Measurements from ENCODE around the gene COL6A5. TPM values are rescaled to one million over a fixed set of nuclear protein-coding genes. Genes with fewer than 3 reads are reported as not detected.
"Not testable (repeated sequence)": the region's sequence is repeated elsewhere in the genome, so short reads cannot be mapped to it uniquely, and the experiment has no call there.

Gene COL6A5
- total RNA-seq, 1 experiment from 2014 or later, result not detected

DNA sequence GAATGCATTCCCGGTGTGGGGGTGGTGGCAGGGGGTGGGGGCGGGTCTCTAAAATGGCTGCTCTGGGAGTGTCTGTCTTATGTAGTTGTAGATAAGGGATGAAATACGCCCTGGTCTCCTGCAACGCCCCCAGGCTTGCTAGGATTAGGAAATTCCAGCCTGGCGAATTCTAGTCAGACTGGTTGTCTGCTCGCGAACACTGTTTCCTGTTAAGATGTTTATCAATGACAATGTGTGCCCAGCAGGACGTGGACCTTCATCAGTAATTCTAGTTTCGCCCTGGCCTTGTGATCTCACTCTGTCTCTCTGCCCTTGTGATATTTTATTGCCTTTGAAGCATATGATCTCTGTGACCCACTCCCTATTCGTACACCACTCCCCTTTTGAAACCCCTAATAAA, 62.8 kb downstream of the COL6A5 start:
- not testable (repeated sequence) for H3K4me3 ChIP-seq (ENCODE audit: insufficient read depth, low read depth, low read length); DNase-seq; H3K27me3 ChIP-seq (ENCODE audit: control insufficient read depth, insufficient read depth, low read length); H3K36me3 ChIP-seq (replicated peaks; ENCODE audit: control insufficient read depth, insufficient read depth, low read length)

DNA sequence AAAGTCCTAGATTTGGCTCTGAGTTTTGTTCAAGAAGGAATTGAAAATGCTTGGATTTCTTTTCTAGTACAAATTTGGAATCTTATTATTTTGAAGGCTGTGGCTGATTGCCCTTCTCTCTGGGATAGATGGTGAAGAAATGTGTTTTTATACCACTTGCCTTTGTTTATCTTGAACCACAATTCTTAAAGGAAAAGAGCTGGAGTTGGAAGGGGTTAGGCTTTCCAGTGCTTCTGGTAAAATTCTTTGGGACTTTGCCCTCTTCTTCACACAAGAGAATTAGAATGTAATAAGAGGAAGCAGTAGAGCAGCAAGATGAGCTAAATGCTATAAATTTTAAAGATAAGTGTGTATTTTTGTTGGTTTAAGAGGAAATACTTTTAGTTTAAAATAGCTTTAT, 65.8 kb downstream of the COL6A5 start:
- no peak for DNase-seq
- no peaks in the 10 kb centered on the region for H3K36me3 ChIP-seq (replicated peaks; ENCODE audit: control insufficient read depth, insufficient read depth, low read length)
- H3K27me3 ChIP-seq (ENCODE audit: control insufficient read depth, insufficient read depth, low read length), result no peaks in the 10 kb centered on the region
- no peak overlapping the region for H3K4me3 ChIP-seq (ENCODE audit: insufficient read depth, low read depth, low read length)

GRCh38 chr3:130412991-130413560, 67.6 kb downstream of the COL6A5 start:
- Histone ChIP-seq H3K4me3 (ENCODE audit: insufficient read depth, low read depth, low read length) (no peak overlapping the region), H3K27me3 (ENCODE audit: control insufficient read depth, insufficient read depth, low read length) (no peaks in the 10 kb centered on the region), H3K36me3 (replicated peaks; ENCODE audit: control insufficient read depth, insufficient read depth, low read length) (no peaks in the 10 kb centered on the region)
- no peak for DNase-seq

- H3K36me3 ChIP-seq (replicated peaks; ENCODE audit: control insufficient read depth, insufficient read depth, low read length), result no peaks in the 10 kb centered on the region
- DNase-seq, result no peak
- H3K27me3 ChIP-seq (ENCODE audit: control insufficient read depth, insufficient read depth, low read length), result no peaks in the 10 kb centered on the region
- no peak overlapping the region for H3K4me3 ChIP-seq (ENCODE audit: insufficient read depth, low read depth, low read length)
Measured at GRCh38 chr3:130414457-130414856, 69.0 kb downstream of the COL6A5 start.

DNA sequence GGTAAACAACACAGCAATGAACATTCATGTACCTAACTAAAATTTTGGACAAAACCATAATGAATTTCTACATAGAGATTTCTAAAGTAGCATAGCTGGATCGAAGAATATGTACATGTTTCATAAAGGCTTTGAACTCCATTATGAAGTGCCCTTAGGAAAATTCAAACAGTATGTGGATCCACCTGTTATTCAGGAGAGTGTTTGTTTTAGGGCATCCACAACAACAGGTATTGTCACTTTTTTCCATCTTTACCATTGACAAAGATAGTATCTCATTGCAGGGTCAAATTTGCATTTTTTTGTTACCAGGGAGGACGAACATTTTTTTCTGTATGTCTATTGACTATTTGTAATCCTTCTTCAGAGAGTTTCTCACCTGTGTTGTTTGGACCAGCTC, 75.0 kb downstream of the COL6A5 start:
- Histone ChIP-seq H3K36me3 (replicated peaks; ENCODE audit: control insufficient read depth, insufficient read depth, low read length) (no peaks in the 10 kb centered on the region), H3K27me3 (ENCODE audit: control insufficient read depth, insufficient read depth, low read length) (no peaks in the 10 kb centered on the region), H3K4me3 (ENCODE audit: insufficient read depth, low read depth, low read length) (no peak overlapping the region)
- DNase-seq, result no peak

DNA sequence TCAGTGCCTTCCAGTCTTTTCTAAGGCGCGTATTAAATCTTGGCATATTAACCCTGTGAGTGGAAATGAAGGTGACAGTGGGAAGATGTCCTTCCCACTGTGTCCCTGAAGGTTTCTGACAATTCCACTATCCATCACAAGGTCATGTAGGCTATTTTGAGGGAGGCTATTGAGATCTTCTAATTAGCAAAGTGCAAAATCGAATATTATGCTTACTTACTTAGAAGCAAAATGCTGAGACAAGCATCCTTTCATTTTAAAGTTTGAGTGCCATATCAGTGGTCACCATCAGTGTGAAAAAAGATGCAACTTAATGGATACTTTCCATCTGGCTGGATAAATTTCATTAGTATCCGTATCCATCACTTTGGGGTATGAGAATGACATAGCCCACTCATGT, 77.6 kb downstream of the COL6A5 start:
- Histone ChIP-seq H3K27me3 (ENCODE audit: control insufficient read depth, insufficient read depth, low read length) (no peaks in the 10 kb centered on the region), H3K4me3 (ENCODE audit: insufficient read depth, low read depth, low read length) (no peak overlapping the region), H3K36me3 (replicated peaks; ENCODE audit: control insufficient read depth, insufficient read depth, low read length) (no peaks in the 10 kb centered on the region)
- no peak for DNase-seq

- Histone ChIP-seq H3K36me3 (replicated peaks; ENCODE audit: control insufficient read depth, insufficient read depth, low read length) (no peaks in the 10 kb centered on the region), H3K4me3 (ENCODE audit: insufficient read depth, low read depth, low read length) (no peak overlapping the region), H3K27me3 (ENCODE audit: control insufficient read depth, insufficient read depth, low read length) (no peaks in the 10 kb centered on the region)
- no peak for DNase-seq
Measured at GRCh38 chr3:130424837-130425236, 79.4 kb downstream of the COL6A5 start.

GRCh38 chr3:130425484-130425883, 80.0 kb downstream of the COL6A5 start:
- no peak overlapping the region for H3K4me3 ChIP-seq (ENCODE audit: insufficient read depth, low read depth, low read length)
- H3K27me3 ChIP-seq (ENCODE audit: control insufficient read depth, insufficient read depth, low read length), result no peaks in the 10 kb centered on the region
- no peaks in the 10 kb centered on the region for H3K36me3 ChIP-seq (replicated peaks; ENCODE audit: control insufficient read depth, insufficient read depth, low read length)
- DNase-seq, result no peak

- no peak for DNase-seq
- H3K27me3 ChIP-seq (ENCODE audit: control insufficient read depth, insufficient read depth, low read length), result no peaks in the 10 kb centered on the region
- no peak overlapping the region for H3K4me3 ChIP-seq (ENCODE audit: insufficient read depth, low read depth, low read length)
- no peaks in the 10 kb centered on the region for H3K36me3 ChIP-seq (replicated peaks; ENCODE audit: control insufficient read depth, insufficient read depth, low read length)
Measured at GRCh38 chr3:130426206-130426605, 80.7 kb downstream of the COL6A5 start.

DNA sequence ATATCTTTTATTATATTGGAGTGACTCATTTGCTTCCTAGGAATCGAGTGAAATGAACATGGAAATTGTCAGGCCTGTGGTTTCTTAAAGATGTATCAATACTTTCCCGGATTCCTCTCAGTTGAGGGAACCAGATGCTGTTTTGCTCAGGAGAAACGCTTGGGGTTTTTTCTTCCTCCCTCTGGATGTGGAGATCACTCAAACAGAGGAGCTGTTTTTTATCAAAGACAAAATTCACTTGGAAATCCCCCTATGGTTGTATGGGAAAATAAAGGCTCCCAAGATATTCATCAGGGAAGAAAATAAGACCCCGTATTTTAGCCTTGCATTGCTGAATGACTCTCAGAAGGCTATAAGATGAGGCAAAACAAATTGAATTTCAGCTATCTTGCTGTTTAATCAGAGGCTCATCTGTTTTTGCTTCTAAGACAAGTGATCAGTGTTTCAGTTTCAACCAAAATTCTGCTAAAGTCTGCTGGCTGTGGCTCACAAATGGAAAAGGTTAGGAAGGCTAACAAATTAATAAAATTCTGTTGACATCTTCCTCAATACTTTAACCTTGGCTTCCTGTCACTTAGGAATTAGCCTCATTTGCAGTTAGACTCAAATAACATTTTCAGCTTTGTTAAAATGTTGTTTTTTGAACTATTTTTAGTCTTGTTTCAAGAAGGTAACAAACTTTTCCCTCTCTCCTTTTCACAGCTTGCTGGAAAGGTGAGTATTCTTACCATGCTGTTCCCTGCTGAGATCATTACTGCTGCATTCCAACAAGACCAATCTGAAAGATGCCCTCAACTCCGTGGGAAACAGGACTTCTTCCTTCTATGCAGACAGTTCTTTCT, 83.6 kb downstream of the COL6A5 start:
- DNase-seq, result no peak
- no peaks in the 10 kb centered on the region for H3K36me3 ChIP-seq (replicated peaks; ENCODE audit: control insufficient read depth, insufficient read depth, low read length)
- no peaks in the 10 kb centered on the region for H3K27me3 ChIP-seq (ENCODE audit: control insufficient read depth, insufficient read depth, low read length)
- H3K4me3 ChIP-seq (ENCODE audit: insufficient read depth, low read depth, low read length), result no peak overlapping the region

DNA sequence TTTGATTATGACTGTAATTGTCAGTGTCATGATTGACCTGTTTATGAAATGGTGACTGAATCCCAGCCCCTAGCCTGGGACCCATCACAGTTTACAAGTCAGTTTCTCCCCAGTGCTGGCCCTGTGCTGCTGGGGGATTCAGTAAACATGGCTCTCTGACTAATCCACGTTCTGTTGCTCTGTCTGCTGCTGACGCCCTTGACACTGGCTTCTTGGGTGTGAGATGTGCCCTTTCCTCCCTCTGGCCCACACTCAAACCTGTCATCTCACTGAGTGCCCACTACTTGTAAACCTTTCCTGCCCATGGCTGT, 84.2 kb downstream of the COL6A5 start:
- Histone ChIP-seq H3K4me3 (ENCODE audit: insufficient read depth, low read depth, low read length) (no peak overlapping the region), H3K27me3 (ENCODE audit: control insufficient read depth, insufficient read depth, low read length) (no peaks in the 10 kb centered on the region), H3K36me3 (replicated peaks; ENCODE audit: control insufficient read depth, insufficient read depth, low read length) (no peaks in the 10 kb centered on the region)
- no peak for DNase-seq

GRCh38 chr3:130430266-130430665, 84.8 kb downstream of the COL6A5 start:
- DNase-seq, result no peak
- no peaks in the 10 kb centered on the region for H3K36me3 ChIP-seq (replicated peaks; ENCODE audit: control insufficient read depth, insufficient read depth, low read length)

DNA sequence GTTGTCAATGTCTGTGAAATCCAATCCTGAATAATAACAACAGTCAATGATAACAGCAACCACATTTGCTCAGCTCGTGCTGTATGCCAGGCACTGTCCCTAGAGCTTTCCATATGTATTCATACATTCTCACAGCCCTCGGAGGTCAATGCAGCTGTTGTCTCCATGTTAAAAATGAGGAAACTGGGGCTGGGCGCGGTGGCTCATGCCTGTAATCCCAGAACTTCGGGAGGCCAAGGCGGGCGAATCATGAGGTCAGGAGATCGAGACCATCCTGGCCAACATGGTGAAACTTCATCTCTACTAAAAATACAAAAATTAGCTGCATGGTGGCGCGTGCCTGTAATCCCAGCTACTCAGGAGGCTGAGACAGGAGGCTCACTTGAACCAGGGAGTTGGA, 86.6 kb downstream of the COL6A5 start:
- not testable (repeated sequence) for H3K4me3 ChIP-seq (ENCODE audit: insufficient read depth, low read depth, low read length)

More at GRCh38 chr3:130430266-130430665, 84.8 kb downstream of the COL6A5 start:
- Histone ChIP-seq H3K4me3 (ENCODE audit: insufficient read depth, low read depth, low read length) (no peak overlapping the region), H3K27me3 (ENCODE audit: control insufficient read depth, insufficient read depth, low read length) (no peaks in the 10 kb centered on the region)

GRCh38 chr3:130433306-130433705, 87.8 kb downstream of the COL6A5 start:
- DNase-seq, result no peak
- Histone ChIP-seq H3K4me3 (ENCODE audit: insufficient read depth, low read depth, low read length) (no peak overlapping the region), H3K36me3 (replicated peaks; ENCODE audit: control insufficient read depth, insufficient read depth, low read length) (no peaks in the 10 kb centered on the region), H3K27me3 (ENCODE audit: control insufficient read depth, insufficient read depth, low read length) (no peaks in the 10 kb centered on the region)

More for the DNA sequence above, 86.6 kb downstream of the COL6A5 start:
- H3K36me3 ChIP-seq (replicated peaks; ENCODE audit: control insufficient read depth, insufficient read depth, low read length); H3K27me3 ChIP-seq (ENCODE audit: control insufficient read depth, insufficient read depth, low read length); DNase-seq: not testable (repeated sequence)

DNA sequence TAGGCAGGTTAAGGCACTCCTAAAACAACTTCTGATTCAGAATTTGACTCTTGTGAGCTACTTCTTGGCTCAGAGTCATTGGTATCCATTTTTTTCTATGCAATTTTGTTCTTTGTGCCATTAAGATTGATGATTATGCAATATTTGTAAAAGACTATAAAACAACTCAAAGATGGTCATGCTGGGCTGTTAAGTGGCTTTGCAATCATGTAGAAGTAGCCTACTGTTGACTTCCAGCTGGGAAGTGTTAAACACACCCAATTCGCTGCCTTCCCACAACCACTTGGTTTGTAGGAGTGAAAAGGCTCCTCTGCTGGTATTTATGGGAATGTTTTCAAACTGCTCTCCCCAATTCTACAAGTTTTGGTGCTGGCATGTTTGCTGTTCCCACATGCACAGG, 96.8 kb downstream of the COL6A5 start:
- Histone ChIP-seq H3K4me3 (ENCODE audit: insufficient read depth, low read depth, low read length) (no peak overlapping the region), H3K27me3 (ENCODE audit: control insufficient read depth, insufficient read depth, low read length) (no peaks in the 10 kb centered on the region), H3K36me3 (replicated peaks; ENCODE audit: control insufficient read depth, insufficient read depth, low read length) (no peaks in the 10 kb centered on the region)
- peak; percentile 1 for DNase-seq

Data from H7 (cell line).